SK-N-SH treated with all-trans-retinoic acid at 6 μM for 48 hours (cell line): ENCODE data around the gene GPS2.

Source experiments
- ARNTL ChIP-seq: fragments of 450-650 bp; formaldehyde crosslinking; IDR thresholded peaks from 2 replicates; pipeline ENCODE4 v1.5.0; 2020; ENCODE audit warnings: low read depth, mild to moderate bottlenecking, moderate library complexity, borderline replicate concordance
- BACH2 ChIP-seq: fragments of 250-450 bp; sonication (Bioruptor Pico); IDR thresholded peaks from 2 replicates; pipeline ENCODE4 v1.9.0; 2021; ENCODE audit warnings: mild to moderate bottlenecking, borderline replicate concordance
- CREB5 ChIP-seq: fragments of 250-450 bp; sonication (Bioruptor Pico); IDR thresholded peaks from 2 replicates; pipeline ENCODE4 v1.5.1; 2020; ENCODE audit warnings: low read depth, mild to moderate bottlenecking, moderate library complexity
- CSDC2 ChIP-seq: fragments of 250-450 bp; sonication (Bioruptor Pico); IDR thresholded peaks from 2 replicates; pipeline ENCODE4 v1.5.0; 2020; ENCODE audit warnings: mild to moderate bottlenecking, moderate library complexity
- CSRNP3 ChIP-seq: fragments of 250-450 bp; sonication (Bioruptor Pico); IDR thresholded peaks from 2 replicates; pipeline ENCODE4 v1.5.1; 2021; ENCODE audit warnings: mild to moderate bottlenecking, moderate library complexity
- PATZ1 ChIP-seq: fragments of 250-450 bp; sonication (Bioruptor Pico); IDR thresholded peaks from 2 replicates; pipeline ENCODE4 v1.8.0; 2020; ENCODE audit warnings: mild to moderate bottlenecking, moderate library complexity, borderline replicate concordance
- POU6F1 ChIP-seq: fragments of 250-450 bp; sonication (Bioruptor Pico); IDR thresholded peaks from 2 replicates; pipeline ENCODE4 v1.8.0; 2021; ENCODE audit warnings: low read depth, mild to moderate bottlenecking, moderate library complexity, borderline replicate concordance
- PPARA ChIP-seq: fragments of 250-450 bp; sonication (Bioruptor Pico); IDR thresholded peaks from 2 replicates; pipeline ENCODE4 v1.5.0; 2020; ENCODE audit warnings: mild to moderate bottlenecking, borderline replicate concordance
- SNAI2 ChIP-seq: fragments of 250-450 bp; sonication (Bioruptor Pico); IDR thresholded peaks from 2 replicates; pipeline ENCODE4 v1.5.0; 2020; ENCODE audit warnings: mild to moderate bottlenecking, moderate library complexity
- TSHZ2 ChIP-seq: fragments of 250-450 bp; sonication (Bioruptor Pico); IDR thresholded peaks from 2 replicates; pipeline ENCODE4 v1.5.0; 2020; ENCODE audit warnings: mild to moderate bottlenecking, moderate library complexity
- ZC3H10 ChIP-seq: fragments of 250-450 bp; sonication (Bioruptor Pico); IDR thresholded peaks from 2 replicates; pipeline ENCODE4 v1.5.1; 2021; ENCODE audit warnings: mild to moderate bottlenecking, moderate library complexity
- ZFP30 ChIP-seq: fragments of 450-650 bp; formaldehyde crosslinking; IDR thresholded peaks from 2 replicates; pipeline ENCODE4 v1.5.0; 2022; ENCODE audit warnings: mild to moderate bottlenecking, moderate library complexity
- ZNF70 ChIP-seq: fragments of 450-650 bp; formaldehyde crosslinking; IDR thresholded peaks from 2 replicates; pipeline ENCODE4 v1.5.0; 2020; ENCODE audit warnings: mild to moderate bottlenecking, moderate library complexity
- ZNF8 ChIP-seq: fragments of 450-650 bp; formaldehyde crosslinking; IDR thresholded peaks from 2 replicates; pipeline ENCODE4 v1.5.0; 2020; ENCODE audit warnings: mild to moderate bottlenecking, moderate library complexity

- no peak for TF ChIP-seq ZNF70 (CRISPR knock-in tag)
- TF ChIP-seq BACH2 (CRISPR knock-in tag), result no peak
- no peak for TF ChIP-seq PATZ1
- no peak for TF ChIP-seq PPARA (CRISPR knock-in tag)
- TF ChIP-seq CSRNP3 (CRISPR knock-in tag), result no peak
- no peak for TF ChIP-seq ZNF8 (CRISPR knock-in tag)
- TF ChIP-seq TSHZ2 (CRISPR knock-in tag), result no peak
- no peak for TF ChIP-seq ARNTL (CRISPR knock-in tag)
- TF ChIP-seq CREB5, result no peak
- TF ChIP-seq CSDC2 (CRISPR knock-in tag), result no peak
- TF ChIP-seq ZFP30, result no peak
- TF ChIP-seq ZC3H10, result no peak
- no peak for TF ChIP-seq SNAI2
- TF ChIP-seq POU6F1, result no peak
Measured at GRCh38 chr17:7285679-7286078, 29.5 kb downstream of the GPS2 start.
